Measurements from ENCODE around the gene DDR1.

- no peak for TF ChIP-seq CTCF (IDR thresholded peaks at IDR 0.05; ENCODE audit: low read depth, low read length)
- no peak for TF ChIP-seq POLR2A (IDR thresholded peaks at IDR 0.05; ENCODE audit: extremely low read depth, insufficient read length)
- TF ChIP-seq MYC (IDR thresholded peaks at IDR 0.05; ENCODE audit: low read depth, low read length), result no peak
These were observed 42.3 kb downstream of the DDR1 start for GRCh38 chr6:30926644-30927043.

All from NB4 (cell line).